Stimulated activated naive CD4-positive, alpha-beta T cell (primary cell): ENCODE data around the gene MAP2K2.
"Not testable (repeated sequence)": the region's sequence is repeated elsewhere in the genome, so short reads cannot be mapped to it uniquely, and the experiment has no call there.

Experiments
- DNase-seq, 6 experiments: peaks; one replicate each; lab custom pipeline; 2025; lab: John Stamatoyannopoulos, UW

Gene MAP2K2

DNA sequence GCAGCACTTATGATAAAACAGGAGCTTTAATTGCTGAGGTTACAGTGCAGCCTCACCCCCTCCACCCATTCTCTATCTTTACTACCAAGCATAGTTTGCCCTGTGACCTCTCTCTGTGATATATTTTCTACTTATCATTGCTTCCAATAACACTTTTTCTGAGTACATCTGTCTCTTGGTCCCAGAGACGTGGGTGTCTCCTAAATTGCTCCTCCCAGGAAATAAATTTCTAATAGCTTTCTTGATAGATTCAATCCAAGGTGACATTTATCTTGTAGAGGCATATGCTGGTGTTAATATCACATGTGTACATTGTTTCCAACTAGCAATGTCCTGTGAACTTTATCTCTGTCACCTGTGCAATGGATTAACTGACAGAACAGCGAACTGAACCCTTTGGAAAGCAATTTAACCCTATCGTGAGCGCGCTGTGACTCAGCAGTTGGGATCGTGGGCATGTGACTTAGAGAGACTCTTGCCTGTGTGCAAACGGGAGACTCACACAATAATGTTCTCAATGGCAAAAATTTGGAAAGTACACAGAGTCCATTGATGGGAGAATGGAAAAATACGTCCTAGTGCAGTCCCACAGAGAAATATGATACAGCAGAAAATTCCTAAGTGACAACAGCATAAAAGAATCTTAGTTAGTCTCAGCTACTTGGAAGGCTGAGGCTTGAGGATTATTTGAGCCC lies 7.0 kb upstream of the MAP2K2 start:
- no peak for DNase-seq

DNA sequence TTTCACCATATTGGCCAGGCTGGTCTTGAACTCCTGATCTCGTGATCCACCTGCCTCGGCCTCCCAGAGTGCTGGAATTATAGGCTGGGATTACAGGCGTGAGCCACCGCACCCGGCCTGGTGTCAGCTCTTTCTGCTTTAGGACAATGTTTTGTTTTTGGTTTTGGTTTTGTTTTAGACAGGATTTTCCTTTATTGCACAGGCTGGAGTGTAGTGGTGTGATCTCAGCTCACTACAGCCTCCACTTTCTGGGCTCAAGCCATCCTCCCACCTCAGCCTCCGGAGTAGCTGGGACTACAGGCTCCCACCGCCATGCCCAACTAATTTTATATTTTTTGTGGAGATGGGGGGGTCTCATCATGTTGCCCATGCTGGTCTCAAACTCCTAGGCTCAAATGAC lies 5.1 kb upstream of the MAP2K2 start:
- not testable (repeated sequence) for DNase-seq

DNA sequence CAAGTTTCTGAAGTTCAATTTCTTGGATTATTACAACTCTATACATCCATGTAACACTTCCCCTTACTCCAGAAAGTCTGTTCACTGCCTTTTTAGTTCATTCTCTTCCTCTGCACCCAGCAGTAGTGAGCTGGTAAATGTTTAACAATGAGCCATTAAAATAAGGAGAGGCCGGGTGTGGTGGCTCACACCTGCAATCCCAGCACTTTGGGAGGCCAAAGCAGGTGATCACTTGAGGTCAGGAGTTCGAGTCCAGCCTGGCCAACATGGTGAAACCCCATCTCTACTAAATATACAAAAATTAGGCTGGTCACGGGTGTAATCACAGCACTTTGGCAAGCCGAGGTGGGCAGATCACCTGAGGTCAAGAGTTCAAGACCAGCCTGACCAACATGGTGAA lies 3.4 kb upstream of the MAP2K2 start:
- not testable (repeated sequence) for DNase-seq

DNA sequence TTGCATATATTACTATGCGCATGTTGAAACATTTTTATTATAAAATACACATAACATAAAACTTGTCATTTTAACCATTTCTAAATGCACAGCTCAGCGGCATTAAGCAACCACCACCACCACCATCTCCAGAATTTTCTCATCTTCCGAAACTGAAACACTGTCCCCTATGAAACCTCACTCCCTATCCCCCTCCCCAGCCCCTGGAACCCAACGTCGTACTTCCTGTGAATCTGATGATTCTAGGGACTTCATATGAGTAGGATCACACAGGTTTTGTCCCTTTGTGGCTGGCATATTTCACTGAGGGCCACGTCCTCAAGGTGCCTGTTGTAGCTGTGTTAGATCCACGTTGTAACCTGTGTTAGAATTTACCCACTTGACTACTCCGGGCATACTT lies 716 bp upstream of the MAP2K2 start:
- no peak for DNase-seq

DNA sequence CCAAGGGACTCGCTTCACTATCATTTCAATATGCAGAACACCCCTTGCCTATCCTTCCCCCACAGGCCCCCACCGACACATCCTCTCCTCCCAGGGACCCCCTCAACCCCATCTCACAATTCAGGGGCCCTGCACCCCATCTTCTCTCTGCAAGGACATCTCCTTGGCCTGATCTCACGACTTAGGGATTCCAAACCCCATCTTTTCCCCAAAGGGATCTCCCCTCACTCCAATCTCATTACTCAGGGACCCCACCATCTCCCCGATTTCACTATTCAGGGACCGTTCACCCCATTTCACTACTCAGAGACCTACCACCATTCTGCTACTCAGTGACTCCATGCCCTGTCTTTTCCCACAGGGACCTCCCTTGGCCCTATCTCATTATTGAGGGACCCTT lies 1.4 kb downstream of the MAP2K2 start:
- no peak for DNase-seq

DNA sequence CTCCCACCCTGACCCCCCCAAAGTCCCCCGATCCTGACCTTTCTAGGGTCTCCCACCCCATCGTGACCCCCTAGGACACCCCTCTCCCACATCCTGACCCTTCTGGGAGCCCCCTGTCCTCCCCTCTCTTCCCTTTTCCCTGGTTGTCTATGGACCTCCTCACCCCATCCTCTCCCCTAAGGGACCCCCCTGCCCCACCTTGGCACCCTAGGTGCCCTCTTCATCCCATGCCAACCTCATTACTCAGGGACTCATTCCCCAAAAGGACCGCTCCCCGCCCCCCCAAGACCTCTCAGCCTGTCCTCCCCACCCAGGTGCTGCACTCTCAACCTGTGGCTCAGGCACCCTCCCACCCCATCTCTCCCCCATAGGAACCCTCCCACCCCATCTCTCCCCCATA lies 2.1 kb downstream of the MAP2K2 start:
- DNase-seq, result no peak

DNA sequence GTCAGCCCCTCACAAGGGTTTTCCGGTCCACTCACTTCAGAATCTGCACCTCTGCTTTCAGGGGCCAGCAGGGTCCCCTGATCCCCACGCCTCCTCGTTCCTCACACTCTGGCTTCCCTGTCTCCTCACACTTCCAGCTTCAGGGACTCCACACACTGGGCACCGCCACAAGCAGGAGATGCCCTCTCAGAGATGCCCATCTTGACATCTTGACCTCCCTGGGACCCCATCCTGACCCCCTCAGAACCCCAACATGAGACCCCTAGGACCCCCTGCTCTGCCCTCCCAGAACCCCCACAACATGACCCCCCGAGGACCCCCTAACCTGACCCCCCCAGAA lies 2.7 kb downstream of the MAP2K2 start:
- no peak for DNase-seq

DNA sequence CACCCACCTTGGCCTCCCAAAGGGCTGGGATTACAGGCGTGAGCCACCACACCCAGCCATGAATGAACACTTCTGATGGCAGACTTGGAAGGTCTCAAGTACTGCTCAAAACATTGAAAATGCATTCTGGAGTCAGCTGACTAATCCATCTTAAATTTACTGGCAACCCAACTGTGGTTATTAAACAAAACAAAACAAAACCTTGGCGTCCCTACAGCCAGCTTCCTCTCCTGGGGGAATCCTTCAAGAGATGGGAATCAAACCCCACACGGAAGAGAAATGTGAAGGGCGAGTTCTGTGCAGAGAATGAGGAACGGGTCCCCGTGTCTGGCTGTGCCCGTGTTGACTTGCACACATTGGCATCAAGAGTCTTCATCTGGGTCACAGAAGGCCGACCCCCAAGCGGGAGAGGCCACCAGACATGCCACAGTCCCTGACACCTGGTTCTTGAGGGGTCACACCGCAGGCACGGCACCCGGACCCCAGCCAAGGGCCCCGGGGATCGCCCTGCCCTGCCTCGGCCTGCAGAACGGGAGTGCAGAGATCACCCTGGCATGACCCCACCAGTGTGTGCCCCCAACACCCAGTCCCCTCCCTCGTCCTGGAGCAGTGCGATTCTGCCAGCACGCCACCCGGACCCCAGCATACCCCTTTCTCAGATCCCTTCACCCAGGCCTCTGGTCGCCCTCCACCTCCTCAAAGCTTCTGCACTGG lies 3.2 kb downstream of the MAP2K2 start:
- DNase-seq, result no peak

DNA sequence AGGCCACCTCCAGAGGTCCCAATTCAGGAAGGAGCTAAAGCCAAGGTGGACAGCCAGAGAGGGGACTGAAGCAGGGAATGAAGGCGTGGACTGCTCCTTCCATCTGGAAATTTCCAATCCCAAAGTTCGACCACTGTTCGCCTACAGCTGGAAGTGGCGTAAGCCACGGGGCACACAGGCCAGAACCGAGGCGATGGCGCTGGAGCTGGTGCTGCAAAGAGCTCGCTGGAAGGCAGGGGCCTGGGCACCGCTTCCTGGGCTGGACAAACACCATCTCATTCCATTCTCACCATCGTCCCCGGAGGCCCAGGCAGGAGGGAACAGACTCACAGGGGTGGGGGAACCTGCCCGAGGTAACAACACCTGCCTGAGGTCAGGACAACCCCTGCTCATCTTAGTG lies 4.2 kb downstream of the MAP2K2 start:
- DNase-seq, result no peak

DNA sequence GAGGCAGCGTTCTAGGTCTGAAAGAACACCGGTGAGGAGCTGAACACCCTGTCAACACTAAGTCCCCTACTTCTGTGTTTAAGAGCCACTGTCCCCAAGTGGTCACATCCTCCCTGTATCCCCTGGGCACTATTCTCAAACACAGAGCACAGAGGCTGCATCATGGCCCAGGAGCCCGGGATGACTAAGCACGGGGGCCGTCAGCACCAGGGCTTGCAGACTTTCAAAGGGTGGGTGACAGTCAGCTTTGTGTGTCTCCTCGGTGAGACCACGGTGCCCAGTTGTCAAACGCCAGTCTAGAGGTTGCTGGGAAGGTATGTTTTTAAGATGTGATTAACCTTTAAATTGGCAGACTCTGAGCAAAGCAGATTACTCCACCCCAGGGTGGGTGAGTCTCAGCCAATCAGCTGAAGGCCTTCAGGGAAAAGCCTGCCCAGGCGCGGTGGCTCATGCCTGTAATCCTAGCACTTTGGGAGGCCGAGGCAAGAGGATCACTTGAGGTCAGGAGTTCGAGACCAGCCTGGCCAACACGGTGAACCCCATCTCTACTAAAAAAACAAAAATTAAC lies 8.0 kb downstream of the MAP2K2 start:
- no peak for DNase-seq

DNA sequence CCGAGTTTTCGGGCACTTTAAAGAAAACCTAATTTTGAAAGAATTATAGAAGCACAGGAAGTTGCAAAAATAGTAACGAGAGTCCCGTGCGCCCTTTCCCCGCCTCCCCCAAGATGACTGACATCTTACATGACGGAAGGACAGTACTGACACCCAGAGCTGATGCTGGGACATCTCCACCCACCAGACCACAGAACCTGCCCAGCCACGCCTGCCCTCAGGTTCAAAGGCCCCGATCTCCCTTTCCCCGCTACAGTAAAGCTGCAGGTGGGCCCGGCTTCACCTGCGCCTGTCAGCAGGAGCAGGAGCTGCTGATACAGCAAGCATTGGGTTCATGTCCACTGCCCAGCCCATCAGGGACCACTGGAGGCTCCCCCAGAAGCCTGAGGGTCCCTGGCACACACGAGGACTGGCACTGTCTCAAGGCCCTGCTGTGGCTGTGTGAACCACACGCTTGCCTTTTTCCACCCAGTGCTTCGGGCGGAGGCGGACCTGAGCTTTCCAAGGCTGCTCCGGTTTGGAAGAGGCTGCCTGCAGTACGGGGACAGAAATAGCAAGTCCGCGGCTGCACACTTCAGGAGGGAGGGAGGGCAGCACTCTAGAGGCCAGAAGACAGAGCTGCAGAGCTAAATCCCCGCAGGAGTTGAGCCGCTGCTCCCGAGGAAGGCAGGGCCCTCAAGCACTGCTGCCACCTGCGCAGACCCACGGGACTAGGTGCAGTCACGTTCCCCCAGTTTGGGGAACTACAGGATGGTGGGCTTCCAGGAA lies 8.7 kb downstream of the MAP2K2 start:
- peak; percentile 22 to 65 (median 61) for DNase-seq

DNA sequence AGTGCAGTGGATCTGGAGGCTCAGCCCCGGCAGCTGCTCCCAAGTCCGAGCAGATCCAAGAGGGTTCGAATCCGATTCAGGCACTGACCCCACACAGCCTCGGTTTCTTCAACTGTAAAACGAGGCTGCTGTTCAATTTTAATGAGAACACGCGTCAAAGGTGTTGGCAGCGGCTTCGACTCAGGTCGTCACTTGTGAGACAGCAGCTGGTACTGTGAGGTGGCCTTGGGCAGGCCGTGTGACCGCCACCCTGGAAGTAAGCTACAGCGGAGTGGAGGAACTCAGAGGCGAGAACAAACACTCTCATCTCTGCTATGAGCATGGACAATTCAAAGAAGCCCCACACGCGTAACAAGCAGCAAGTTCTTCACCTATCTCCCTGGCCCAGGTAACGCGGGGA lies 9.7 kb downstream of the MAP2K2 start:
- no peak for DNase-seq

DNA sequence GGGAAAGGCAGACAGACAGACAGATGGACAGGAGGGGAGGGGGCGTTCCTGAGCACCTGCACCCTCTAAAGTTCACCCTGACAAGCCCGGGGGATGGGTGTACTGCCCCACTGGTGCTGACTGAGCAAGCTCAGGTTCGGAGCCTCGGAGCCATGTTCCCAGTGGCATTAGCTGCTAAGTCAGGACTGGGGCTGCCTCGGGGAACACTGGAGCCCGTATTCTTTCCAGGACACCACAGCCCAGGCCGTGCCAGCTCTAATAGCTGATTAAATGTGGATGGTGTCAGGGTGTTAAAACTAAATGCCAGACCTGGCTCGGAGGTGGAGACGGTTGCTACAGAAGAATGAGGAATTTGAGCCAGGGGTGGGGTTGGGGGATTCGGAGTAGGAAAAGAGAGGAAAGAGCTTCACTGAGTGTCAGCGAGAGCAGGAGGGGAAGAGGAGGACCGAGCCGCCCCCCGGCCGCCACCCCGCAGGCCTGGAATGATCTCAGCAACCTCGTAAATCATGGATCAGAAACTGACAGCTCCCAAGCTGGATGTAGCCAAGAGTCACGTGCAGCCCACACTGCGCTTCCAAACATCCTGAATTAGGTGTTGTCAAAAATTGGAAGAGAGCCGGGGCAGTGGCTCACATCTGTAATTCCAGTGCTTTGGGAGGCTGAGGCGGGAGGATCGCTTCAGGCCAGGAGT lies 10.4 kb downstream of the MAP2K2 start:
- no peak for DNase-seq

DNA sequence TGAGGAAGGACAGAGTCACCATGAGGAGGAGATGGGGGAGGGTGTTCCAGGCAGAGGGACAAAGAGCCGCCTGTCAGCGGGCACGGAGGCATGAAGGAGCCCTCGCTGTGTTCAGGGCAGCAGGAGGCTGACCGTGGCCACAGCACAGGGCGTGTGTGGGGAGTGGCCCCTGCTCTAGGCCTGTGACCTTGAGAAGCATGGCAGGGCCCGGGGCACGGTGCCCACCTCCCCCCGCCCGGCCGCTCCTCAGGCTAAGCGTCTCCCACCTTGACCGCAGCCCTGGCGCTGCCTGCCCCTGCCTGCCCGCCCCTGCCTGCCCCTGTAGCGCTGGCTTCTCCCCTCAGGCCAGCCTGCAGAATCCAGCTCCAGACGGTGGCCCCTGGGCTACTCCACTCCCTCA lies 11.6 kb downstream of the MAP2K2 start:
- DNase-seq, result no peak

DNA sequence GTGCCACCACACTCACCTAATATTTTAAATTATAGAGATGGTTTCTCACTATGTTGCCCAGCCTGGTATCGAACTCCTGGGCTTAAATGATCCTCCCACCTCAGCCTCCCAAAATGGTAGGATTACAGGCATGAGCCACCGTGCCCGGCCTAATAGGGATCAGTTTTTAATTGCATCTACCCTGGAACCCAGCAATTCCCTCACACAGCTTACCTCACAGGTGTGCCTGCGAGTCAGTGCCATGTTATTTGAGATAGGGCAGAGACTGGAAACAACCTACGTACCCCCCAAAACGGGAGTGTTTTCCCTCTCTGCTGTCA lies 14.3 kb downstream of the MAP2K2 start:
- no peak for DNase-seq

DNA sequence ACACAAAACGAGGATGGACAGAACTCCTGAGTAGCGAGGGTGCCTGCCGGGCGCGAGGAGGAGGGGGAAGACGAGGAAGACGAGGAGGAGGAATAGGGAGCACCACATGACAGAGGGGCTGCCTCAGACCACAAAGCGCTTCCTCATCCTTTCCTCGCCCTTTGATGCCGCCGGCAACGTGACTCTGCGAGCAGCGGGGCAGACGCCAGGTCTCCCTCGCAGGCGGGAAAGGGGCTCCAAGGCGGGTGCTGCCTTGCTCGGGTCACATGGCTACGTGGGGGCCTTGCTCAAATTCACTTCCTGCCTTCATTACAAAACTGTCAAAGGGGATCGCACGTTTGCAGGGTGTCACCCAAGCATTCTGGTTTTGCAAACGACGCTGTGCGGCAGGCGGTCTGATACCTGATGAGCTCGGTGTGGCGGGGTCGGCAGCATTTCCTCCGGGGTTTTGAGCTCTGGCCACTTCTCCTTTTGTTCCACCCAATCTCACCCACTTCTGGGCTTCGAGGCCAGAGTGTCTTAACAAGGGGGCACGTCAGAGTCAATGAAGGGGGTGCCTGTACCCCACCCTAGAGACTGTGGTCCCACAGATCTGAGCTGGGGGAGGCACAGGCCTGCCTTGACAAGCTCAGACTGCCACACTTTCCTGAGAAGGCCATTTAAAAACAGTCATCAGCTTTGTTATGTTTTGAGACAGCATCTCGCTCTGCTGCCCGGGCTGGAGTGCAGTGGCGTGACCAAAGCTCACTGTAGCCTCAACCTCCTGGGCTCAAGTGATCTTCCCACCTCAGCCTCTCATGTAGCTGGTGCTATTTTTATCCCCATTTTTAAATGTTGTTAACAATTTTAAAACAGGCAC lies 14.9 kb downstream of the MAP2K2 start:
- DNase-seq, result peak; percentile 51 to 78 (median 71)

DNA sequence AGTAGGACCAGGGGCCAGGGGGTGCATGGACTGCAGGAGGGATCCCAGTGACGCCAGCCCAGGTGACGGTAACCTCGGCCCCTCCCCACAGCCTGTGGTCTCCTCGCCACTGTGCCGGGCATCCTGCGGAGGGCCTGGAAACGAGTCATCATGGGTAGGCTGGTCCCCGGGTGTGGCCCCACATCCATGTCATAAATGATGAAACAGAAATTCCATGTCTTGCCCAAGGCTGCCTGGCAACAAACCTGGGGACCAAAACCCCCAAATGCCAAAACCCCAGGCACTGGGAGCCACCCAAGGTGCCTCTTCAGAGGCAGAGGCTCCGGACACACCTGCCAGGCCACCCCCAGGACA lies 20.9 kb downstream of the MAP2K2 start:
- no peak for DNase-seq

DNA sequence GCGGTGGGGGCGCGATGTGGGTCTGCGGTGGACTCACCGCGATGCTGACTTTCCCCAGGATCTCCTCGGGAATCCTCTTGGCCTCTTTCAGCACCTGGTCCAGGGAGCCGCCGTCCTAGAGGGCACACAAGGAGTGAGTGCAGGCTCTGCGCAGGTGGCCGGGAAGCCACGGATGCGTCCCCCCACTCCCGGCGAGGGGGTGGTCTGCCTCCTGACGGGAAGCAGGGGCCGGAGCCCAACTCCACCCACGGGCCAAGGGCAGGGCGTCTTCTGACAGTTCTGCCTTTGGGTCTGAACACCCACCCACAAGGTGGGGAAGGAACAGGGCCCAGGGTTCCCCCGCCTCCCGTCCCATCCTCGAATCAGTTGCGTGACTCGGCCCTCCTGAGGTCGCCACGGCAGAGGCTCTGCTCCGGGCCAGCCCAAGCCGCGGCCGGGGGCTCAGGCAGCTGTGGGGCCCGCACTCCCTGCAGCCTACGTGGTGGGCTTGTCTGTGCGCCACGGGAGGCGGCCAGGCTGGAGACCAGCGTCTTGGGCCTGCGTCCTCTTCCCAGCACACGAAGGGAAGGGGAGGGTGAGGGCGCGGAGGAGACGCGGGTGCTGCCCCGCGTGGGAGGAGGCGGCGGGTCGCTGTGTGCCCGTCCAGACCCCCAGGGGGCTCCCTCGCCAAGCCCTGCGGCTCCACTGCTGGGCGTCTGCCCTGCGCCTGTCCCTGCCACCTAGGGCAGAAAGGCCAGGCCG lies 21.4 kb downstream of the MAP2K2 start:
- DNase-seq, result no peak

DNA sequence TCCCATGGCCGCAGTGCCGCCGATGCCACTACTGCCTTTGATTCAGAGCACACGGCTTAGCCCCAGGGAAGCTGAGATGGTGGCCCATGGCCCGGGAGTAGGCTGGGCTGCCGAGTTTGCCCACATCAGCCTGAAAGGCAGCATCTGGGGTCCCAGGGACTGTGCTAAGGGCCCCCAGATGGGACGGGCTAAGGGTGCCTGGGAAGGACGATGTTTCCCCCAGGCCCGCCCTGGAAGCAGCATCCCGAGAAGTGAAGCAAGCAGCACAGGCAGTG lies 22.5 kb downstream of the MAP2K2 start:
- no peak for DNase-seq

DNA sequence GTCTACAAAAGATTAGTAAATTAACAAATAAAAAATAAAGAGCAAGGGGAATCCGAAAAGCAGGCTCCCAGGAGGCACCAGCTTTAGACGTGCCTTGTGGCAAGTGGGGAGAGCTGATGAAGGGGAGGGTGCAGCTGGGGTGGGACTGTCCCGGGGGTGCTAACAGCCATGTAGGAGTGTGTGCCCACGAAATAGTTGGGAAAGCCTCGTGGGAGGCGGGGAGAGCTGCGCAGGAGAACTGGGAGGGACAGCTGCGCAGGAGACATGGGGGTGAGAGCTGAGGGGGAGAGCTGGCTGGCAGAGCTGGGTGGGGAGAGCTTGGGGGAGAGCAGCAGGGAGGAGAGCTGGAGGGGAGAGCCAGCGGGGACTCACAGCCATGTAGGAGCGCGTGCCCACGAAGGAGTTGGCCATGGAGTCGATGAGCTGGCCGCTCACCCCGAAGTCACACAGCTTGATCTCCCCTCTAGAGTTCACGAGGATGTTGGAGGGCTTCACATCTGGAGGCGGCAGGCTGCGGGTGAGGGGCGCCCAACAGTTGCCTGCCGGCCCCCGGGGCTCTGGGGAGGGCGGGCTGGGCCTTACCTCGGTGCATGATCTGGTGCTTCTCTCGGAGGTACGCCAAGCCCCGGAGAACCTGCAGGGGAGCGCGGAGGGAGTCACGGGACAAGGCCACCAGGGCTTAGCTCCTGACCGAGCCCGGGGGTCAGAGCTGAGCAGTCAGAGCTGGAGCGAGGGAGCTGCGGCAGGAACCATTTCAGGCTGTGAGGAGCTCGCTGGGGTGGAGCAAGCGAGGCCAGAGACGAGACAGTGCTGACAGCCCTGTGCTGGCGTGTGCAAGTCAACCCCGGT lies 23.1 kb downstream of the MAP2K2 start:
- no peak for DNase-seq
